SK-N-SH (cell line): ENCODE data around the gene HOXB7. TPM values are rescaled to one million over a fixed set of nuclear protein-coding genes. Genes with fewer than 3 reads are reported as not detected.

Source experiments
- CTCF ChIA-PET: fragments of 300-600, 350-600 bp; formaldehyde crosslinking; extraction: SDS; loops from one replicate; lab custom pipeline; 2021; lab: Yijun Ruan, JAX
- POLR2A ChIA-PET: fragments of 350-600 bp; sonication (Branson Sonifier 250); formaldehyde crosslinking; extraction: SDS; loops from one replicate; lab custom pipeline; 2020; ENCODE audit warnings: antibody characterized with exemption, inconsistent platforms; lab: Yijun Ruan, JAX
- DNase-seq: peaks from one replicate; pipeline ENCODE4 v3.0.0; 2012
- H2AFZ ChIP-seq: fragments of 200-600 bp; sonication (generic); 2 replicates; pipeline ENCODE4 v1.8.1; 2016; ENCODE audit warnings: antibody characterized with exemption, mild to moderate bottlenecking, low read depth
- H3F3A ChIP-seq: fragments of 200-600 bp; sonication (generic); replicated peaks from 2 replicates; pipeline ENCODE3; 2016; ENCODE audit warnings: antibody characterized with exemption, mild to moderate bottlenecking; ENCODE audit not compliant: insufficient read depth
- H3K27ac ChIP-seq, 2 experiments: fragments of 200-500 bp in 1 of 2; fragments of 200-600 bp in 1 of 2; sonication (Bioruptor generic) in 1 of 2; sonication (generic), shearing (Covaris generic) in 1 of 2; 2 replicates each; pipeline versions ENCODE4 v1.5.1 to v1.6.1; 2014 to 2016; ENCODE audit warnings: low read depth in 2 of 2, inconsistent platforms in 1 of 2, low read length in 1 of 2, mild to moderate bottlenecking in 1 of 2, mixed read lengths in 1 of 2
- H3K27me3 ChIP-seq: fragments of 200-600 bp; sonication (generic), shearing (Covaris generic); 2 replicates; pipeline ENCODE4 v1.6.1; 2016; ENCODE audit warnings: mixed run types; ENCODE audit not compliant: insufficient read depth
- H3K36me3 ChIP-seq, 2 experiments: fragments of 200-500 bp in 1 of 2; fragments of 200-600 bp in 1 of 2; sonication (Bioruptor generic) in 1 of 2; sonication (generic) in 1 of 2; replicated peaks in 1 of 2; 2 replicates each; pipeline versions ENCODE3 to v1.5.1; 2014 to 2016; ENCODE audit warnings: low read length in 1 of 2, mild to moderate bottlenecking in 1 of 2; ENCODE audit not compliant: insufficient read depth in 2 of 2, control insufficient read depth in 1 of 2
- H3K4me1 ChIP-seq, 2 experiments: fragments of 200-500 bp in 1 of 2; fragments of 200-600 bp in 1 of 2; sonication (Bioruptor generic) in 1 of 2; sonication (generic), shearing (Covaris generic) in 1 of 2; 2 replicates each; pipeline versions ENCODE4 v1.5.1 to v1.6.1; 2014 to 2016; ENCODE audit warnings: low read depth in 1 of 2, low read length in 1 of 2, mixed run types in 1 of 2; ENCODE audit not compliant: insufficient read depth in 2 of 2, control insufficient read depth in 1 of 2
- H3K4me2 ChIP-seq: fragments of 200-600 bp; sonication (generic), shearing (Covaris generic); 2 replicates; pipeline ENCODE4 v1.6.1; 2017; ENCODE audit warnings: mixed run types
- H3K4me3 ChIP-seq, 2 experiments: fragments of 200-500 bp in 1 of 2; fragments of 200-600 bp in 1 of 2; sonication (Bioruptor generic) in 1 of 2; sonication (generic), shearing (Covaris generic) in 1 of 2; 2 replicates each; pipeline versions ENCODE4 v1.5.1 to v1.8.1; 2014 to 2016; ENCODE audit warnings: low read depth in 2 of 2, inconsistent platforms in 1 of 2, low read length in 1 of 2, mild to moderate bottlenecking in 1 of 2, mixed read lengths in 1 of 2, moderate library complexity in 1 of 2
- H3K79me2 ChIP-seq: fragments of 200-600 bp; sonication (generic); 2 replicates; pipeline ENCODE4 v1.8.1; 2017; ENCODE audit warnings: mild to moderate bottlenecking; ENCODE audit not compliant: insufficient read depth
- H3K9ac ChIP-seq: fragments of 200-600 bp; sonication (generic); 2 replicates; pipeline ENCODE4 v1.6.1; 2017; ENCODE audit warnings: mixed run types
- H3K9me2 ChIP-seq: fragments of 200-600 bp; sonication (generic); 2 replicates; pipeline ENCODE4 v1.6.1; 2017; ENCODE audit warnings: mixed run types
- H3K9me3 ChIP-seq: fragments of 200-600 bp; sonication (generic); 2 replicates; pipeline ENCODE4 v1.6.1; 2017; ENCODE audit warnings: mixed run types, mild to moderate bottlenecking, moderate library complexity
- H4K20me1 ChIP-seq: fragments of 200-600 bp; sonication (generic); 2 replicates; pipeline ENCODE4 v1.6.1; 2017; ENCODE audit warnings: mild to moderate bottlenecking, mixed run types; ENCODE audit not compliant: insufficient read depth
- CHD2 ChIP-seq: fragments of 150-350 bp; IDR thresholded peaks from 2 replicates; pipeline ENCODE4 v1.6.1; 2018; ENCODE audit warnings: low read length; ENCODE audit not compliant: partially characterized antibody
- EZH2phosphoT487 ChIP-seq: fragments of 200-600 bp; sonication (generic); IDR thresholded peaks from 2 replicates; pipeline ENCODE4 v1.6.1; 2017; ENCODE audit warnings: low read depth, mixed run types, mild to moderate bottlenecking, antibody characterized with exemption, moderate library complexity, borderline replicate concordance
- FOSL2 ChIP-seq: IDR thresholded peaks from 2 replicates; pipeline ENCODE4 v1.4.0; 2012; ENCODE audit warnings: low read depth, mild to moderate bottlenecking, moderate library complexity, borderline replicate concordance
- FOXJ3 ChIP-seq: sonication (generic); formaldehyde crosslinking; IDR thresholded peaks from 2 replicates; pipeline ENCODE4 v1.5.1; 2020; ENCODE audit warnings: mild to moderate bottlenecking, missing genetic modification reagents
- FOXM1 ChIP-seq: IDR thresholded peaks from 2 replicates; pipeline ENCODE4 v1.4.0; 2012; ENCODE audit warnings: low read depth, mild to moderate bottlenecking
- GABPA ChIP-seq: IDR thresholded peaks from 2 replicates; pipeline ENCODE4 v1.4.0; 2012; ENCODE audit warnings: low read depth, mild to moderate bottlenecking
- GATA2 ChIP-seq: sonication (generic); formaldehyde crosslinking; IDR thresholded peaks from 2 replicates; pipeline ENCODE4 v1.5.0; 2020; ENCODE audit warnings: mild to moderate bottlenecking, missing genetic modification reagents
- IRF3 ChIP-seq: fragments of 150-350 bp; IDR thresholded peaks from 2 replicates; pipeline ENCODE4 v1.6.1; 2016; ENCODE audit warnings: mild to moderate bottlenecking, low read depth, low read length
- MAX ChIP-seq: IDR thresholded peaks from 2 replicates; pipeline ENCODE4 v1.4.0; 2012; ENCODE audit warnings: low read depth
- MEF2A ChIP-seq: IDR thresholded peaks from 2 replicates; pipeline ENCODE4 v1.4.0; 2012; ENCODE audit warnings: low read depth, borderline replicate concordance
- NFIC ChIP-seq: IDR thresholded peaks from 2 replicates; pipeline ENCODE4 v1.4.0; 2012; ENCODE audit warnings: borderline replicate concordance
- NRF1 ChIP-seq: IDR thresholded peaks from 2 replicates; pipeline ENCODE4 v1.6.1; 2012; ENCODE audit warnings: low read depth, mild to moderate bottlenecking, low read length
- PBX3 ChIP-seq: IDR thresholded peaks from 2 replicates; pipeline ENCODE4; 2012
- RAD21 ChIP-seq: IDR thresholded peaks from 2 replicates; pipeline ENCODE4 v1.6.1; 2012; ENCODE audit warnings: mild to moderate bottlenecking, low read length
- REST ChIP-seq: IDR thresholded peaks from 2 replicates; pipeline ENCODE4 v1.6.1; 2012; ENCODE audit warnings: mild to moderate bottlenecking, low read depth, low read length, moderate library complexity
- TAF1 ChIP-seq: IDR thresholded peaks from 2 replicates; pipeline ENCODE4 v1.6.1; 2012; ENCODE audit warnings: low read depth, mild to moderate bottlenecking, low read length, moderate library complexity, borderline replicate concordance
- TCF12 ChIP-seq: IDR thresholded peaks from 2 replicates; pipeline ENCODE4 v1.4.0; 2012
- TEAD4 ChIP-seq: IDR thresholded peaks from 2 replicates; pipeline ENCODE4 v1.4.0; 2012; ENCODE audit warnings: mild to moderate bottlenecking, borderline replicate concordance; ENCODE audit not compliant: insufficient read depth
- YY1 ChIP-seq: IDR thresholded peaks from 2 replicates; pipeline ENCODE4 v1.4.0; 2012; ENCODE audit warnings: low read depth, mild to moderate bottlenecking
- polyA plus RNA-seq, 3 experiments: library from polyadenylated mRNA; depleted of rRNA; stranded (reverse); fragments of >200 nt; gene quantifications; 2 replicates each; pipeline ENCODE4 v1.2.3, GENCODE V29; 2012

HOXB7 gene
- polyA plus RNA-seq, 1 of the 3 experiments (the other 2 are of a cell fraction) = not detected

- TF ChIP-seq FOXJ3 (CRISPR knock-in tag) (no peak), RAD21 (no peak), NRF1 (no peak), REST (no peak), TCF12 (no peak), PBX3 (no peak), EZH2phosphoT487 (no peak)
These were observed 997 bp downstream of the HOXB7 start (continued) for GRCh38 chr17:48609759-48610281.

- Histone ChIP-seq H3K4me1 (no peaks in the 10 kb centered on the region; a peak in 1 of 4 replicates), H3K9ac (no peak overlapping the region), H3K9me2 (no peaks in the 10 kb centered on the region)
- TF ChIP-seq TAF1 (no peak), YY1 (no peak), GATA2 (CRISPR knock-in tag) (no peak), GABPA (no peak), PBX3 (no peak), REST (no peak), FOSL2 (no peak), NFIC (no peak), IRF3 (no peak), TEAD4 (no peak), MAX (no peak), RAD21 (no peak), CHD2 (no peak), MEF2A (no peak), FOXM1 (no peak)
- TF ChIP-seq, all 33 proteins: peak for 0
- Histone ChIP-seq H3K36me3 (no peaks in the 10 kb centered on the region), H3K27ac (no peak overlapping the region), H3K27me3 (peaks cover 99% of the 10 kb centered on the region), H3K4me2 (no peak overlapping the region), H4K20me1 (peaks cover 5% of the 10 kb centered on the region; the same call in 1 of the 2 replicates), H3K79me2 (no peaks in the 10 kb centered on the region), H3K4me3 (no peak overlapping the region), H3F3A (no peaks in the 10 kb centered on the region), H2AFZ (no peak overlapping the region), H3K9me3 (no peaks in the 10 kb centered on the region)
- ChIA-PET CTCF (interaction anchor here (0.9 to 1.7 kb wide), 8 partner anchors 8 to 594 kb away, joined by 3 to 8 read pairs (median 3); partner anchors contain the start of gene HOXB5), POLR2A (no interaction called here)
- no peak for DNase-seq
These were observed 1.8 kb downstream of the HOXB7 start for GRCh38 chr17:48609033-48609432.
